H1 (cell line): ENCODE measurements around the gene CCDC91. TPM values are rescaled to one million over a fixed set of nuclear protein-coding genes. Genes with fewer than 3 reads are reported as not detected.

Experiments
- CTCF ChIA-PET: fragments of 300-600 bp; sonication (Branson Sonifier 250); formaldehyde crosslinking; loops from one replicate; lab custom pipeline; 2021; ENCODE audit not compliant: partially characterized antibody; lab: Charles Lee
- POLR2A ChIA-PET: fragments of 300-600 bp; sonication (Branson Sonifier 250); formaldehyde crosslinking; loops from one replicate; lab custom pipeline; 2021; ENCODE audit warnings: inconsistent platforms; ENCODE audit not compliant: partially characterized antibody; lab: Charles Lee
- DNase-seq, 2 experiments: peaks; one replicate each; pipeline versions ENCODE4 v3.0.0 to v3.0.0-alpha.2; 2010 to 2022; ENCODE audit warnings: low spot score in 2 of 2, low read depth in 1 of 2, mixed read lengths in 1 of 2
- FAIRE-seq: peaks from 2 replicates; lab custom pipeline; 2011; peaks lifted over from hg19 to GRCh38; lab: Jason Lieb, UNC
- H2AFZ ChIP-seq: 2 replicates; pipeline ENCODE4 v1.8.1; 2012; ENCODE audit warnings: low read length, inconsistent platforms
- H2AK5ac ChIP-seq: 2 replicates; pipeline ENCODE4 v1.6.1; 2013; ENCODE audit warnings: low read depth, low read length
- H2BK120ac ChIP-seq: replicated peaks from 2 replicates; pipeline ENCODE3; 2013; ENCODE audit warnings: low read depth, low read length, inconsistent platforms
- H2BK12ac ChIP-seq: 2 replicates; pipeline ENCODE4 v1.6.1; 2013; ENCODE audit warnings: low read depth, low read length
- H2BK15ac ChIP-seq: 2 replicates; pipeline ENCODE4 v1.6.1; 2013; ENCODE audit warnings: low read length
- H2BK20ac ChIP-seq: 2 replicates; pipeline ENCODE4 v1.6.1; 2013; ENCODE audit warnings: low read length
- H2BK5ac ChIP-seq: 2 replicates; pipeline ENCODE4 v1.6.1; 2013; ENCODE audit warnings: low read depth, low read length
- H3K14ac ChIP-seq: 2 replicates; pipeline ENCODE4 v1.6.1; 2013; ENCODE audit warnings: inconsistent platforms; ENCODE audit not compliant: insufficient read length
- H3K18ac ChIP-seq: 2 replicates; pipeline ENCODE4 v1.6.1; 2013; ENCODE audit warnings: low read length; ENCODE audit errors: extremely low read depth
- H3K23ac ChIP-seq: 2 replicates; pipeline ENCODE4 v1.6.1; 2013; ENCODE audit warnings: inconsistent platforms; ENCODE audit not compliant: insufficient read length
- H3K23me2 ChIP-seq: 2 replicates; pipeline ENCODE4 v1.6.1; 2013; ENCODE audit warnings: low read depth, low read length
- H3K27ac ChIP-seq: 2 replicates; pipeline ENCODE4 v1.6.1; 2011; ENCODE audit warnings: low read depth, low read length, inconsistent platforms
- H3K27me3 ChIP-seq, 4 experiments: replicated peaks in 1 of 4; 1 replicate in 1 of 4; 2 replicates in 3 of 4; pipeline versions ENCODE4 v1.6.1 to v1.8.1; 2011 to 2013; ENCODE audit warnings: low read length in 3 of 4, mild to moderate bottlenecking in 3 of 4, inconsistent platforms in 2 of 4, mixed read lengths in 2 of 4, moderate library complexity in 1 of 4; ENCODE audit not compliant: control insufficient read depth in 3 of 4, insufficient read depth in 3 of 4; ENCODE audit errors: extremely low read depth in 1 of 4
- H3K36me3 ChIP-seq, 4 experiments: 2 replicates each; pipeline versions ENCODE4 v1.6.1 to v1.8.1; 2011 to 2013; ENCODE audit warnings: mild to moderate bottlenecking in 4 of 4, low read length in 3 of 4, moderate library complexity in 2 of 4, control low read depth in 1 of 4, inconsistent platforms in 1 of 4; ENCODE audit not compliant: insufficient read depth in 4 of 4, control insufficient read depth in 2 of 4
- H3K4ac ChIP-seq: replicated peaks from 2 replicates; pipeline ENCODE3; 2013; ENCODE audit warnings: low read length, low read depth, mixed read lengths, inconsistent platforms; ENCODE audit not compliant: insufficient read length
- H3K4me1 ChIP-seq, 4 experiments: replicated peaks in 1 of 4; 1 replicate in 1 of 4; 2 replicates in 3 of 4; pipeline versions ENCODE4 v1.6.1 to v1.8.1; 2011 to 2013; ENCODE audit warnings: low read length in 3 of 4, inconsistent platforms in 2 of 4, mixed read lengths in 1 of 4; ENCODE audit not compliant: insufficient read depth in 4 of 4, control insufficient read depth in 3 of 4
- H3K4me2 ChIP-seq, 2 experiments: 2 replicates each; pipeline versions ENCODE4 v1.6.1 to v1.8.1; 2011 to 2013; ENCODE audit warnings: low read depth in 2 of 2, low read length in 2 of 2, control low read depth in 1 of 2, inconsistent platforms in 1 of 2, mild to moderate bottlenecking in 1 of 2; ENCODE audit not compliant: insufficient read depth in 1 of 2
- H3K4me3 ChIP-seq, 4 experiments: fragments of 200-600, 300-600 bp in 1 of 4; sonication (generic), shearing (Covaris generic), sonication (Bioruptor Twin) in 1 of 4; 2 replicates each; pipeline versions ENCODE4 v1.5.1 to v1.8.1; 2011 to 2016; ENCODE audit warnings: low read length in 4 of 4, low read depth in 3 of 4, control low read depth in 2 of 4, inconsistent platforms in 2 of 4, mild to moderate bottlenecking in 2 of 4, mixed read lengths in 1 of 4, moderate library complexity in 1 of 4; ENCODE audit not compliant: insufficient read depth in 2 of 4; ENCODE audit errors: extremely low read depth in 1 of 4
- H3K56ac ChIP-seq: replicated peaks from 2 replicates; pipeline ENCODE3; 2013; ENCODE audit warnings: low read depth, mild to moderate bottlenecking, mixed read lengths, low read length, inconsistent platforms; ENCODE audit not compliant: insufficient read length
- H3K79me1 ChIP-seq: 2 replicates; pipeline ENCODE4 v1.6.1; 2013; ENCODE audit warnings: low read depth, low read length, control low read depth
- H3K79me2 ChIP-seq, 2 experiments: 2 replicates each; pipeline versions ENCODE4 v1.6.1 to v1.8.1; 2012 to 2013; ENCODE audit warnings: low read length in 2 of 2, mild to moderate bottlenecking in 2 of 2, inconsistent platforms in 1 of 2; ENCODE audit not compliant: insufficient read depth in 2 of 2, control insufficient read depth in 1 of 2
- H3K9ac ChIP-seq, 4 experiments: replicated peaks in 1 of 4; 1 replicate in 1 of 4; 2 replicates in 3 of 4; pipeline versions ENCODE4 v1.6.1 to v1.8.1; 2011 to 2013; ENCODE audit warnings: low read depth in 3 of 4, low read length in 3 of 4, control low read depth in 2 of 4, mild to moderate bottlenecking in 2 of 4, moderate library complexity in 2 of 4, inconsistent platforms in 1 of 4; ENCODE audit errors: extremely low read depth in 1 of 4
- H3K9me3 ChIP-seq, 2 experiments: 2 replicates each; pipeline versions ENCODE4 v1.6.1 to v1.8.1; 2012 to 2013; ENCODE audit warnings: mild to moderate bottlenecking in 2 of 2, moderate library complexity in 2 of 2, control low read depth in 1 of 2, inconsistent platforms in 1 of 2, low read depth in 1 of 2, low read length in 1 of 2, mixed read lengths in 1 of 2; ENCODE audit not compliant: insufficient read depth in 2 of 2
- H4K20me1 ChIP-seq, 2 experiments: replicated peaks in 1 of 2; 2 replicates each; pipeline versions ENCODE3 to v1.8.1; 2011 to 2013; ENCODE audit warnings: inconsistent platforms in 2 of 2, low read length in 2 of 2, mild to moderate bottlenecking in 1 of 2; ENCODE audit not compliant: insufficient read depth in 2 of 2, control insufficient read depth in 1 of 2
- H4K5ac ChIP-seq: 2 replicates; pipeline ENCODE4 v1.6.1; 2013; ENCODE audit warnings: low read length, low read depth, mixed read lengths, inconsistent platforms; ENCODE audit not compliant: insufficient read length
- H4K8ac ChIP-seq: 2 replicates; pipeline ENCODE4 v1.8.0; 2013; ENCODE audit warnings: mild to moderate bottlenecking, moderate library complexity, low read length, inconsistent platforms; ENCODE audit not compliant: insufficient read depth; ENCODE audit errors: extremely low read depth
- H4K91ac ChIP-seq: replicated peaks from 2 replicates; pipeline ENCODE3; 2013; ENCODE audit warnings: low read length, mixed read lengths, inconsistent platforms; ENCODE audit not compliant: insufficient read length
- RFX5 ChIP-seq: IDR thresholded peaks from 2 replicates; pipeline ENCODE4 v1.6.1; 2011; ENCODE audit warnings: low read depth, low read length, improper control_type of control experiment, borderline replicate concordance
- polyA plus RNA-seq, 7 experiments: library from polyadenylated mRNA; depleted of rRNA in 3 of 7; stranded (reverse) in 5 of 7; unstranded in 2 of 7; fragments of >200 nt in 5 of 7; fragments of 200-250 nt in 2 of 7; gene quantifications; 1 replicate in 5 of 7; 2 replicates in 1 of 7; 4 replicates in 1 of 7; pipeline versions ENCODE4 v1.2.1 to v1.2.3, GENCODE V29; 2011 to 2013; ENCODE audit warnings: missing spikeins in 2 of 7, mixed read lengths in 2 of 7
- total RNA-seq: library from RNA; stranded (reverse); fragmentation: NEBNext Ultra II Directional; extraction: Animal tissue kit (Norgen Biotek cat#: 25700); gene quantifications from 2 replicates; pipeline ENCODE4 v1.2.1, GENCODE V29; 2021

Gene CCDC91
- total and polyA plus RNA-seq, 2 of the 8 experiments (the other 6 are each of a cell fraction or from before 2014, with no cell fraction given): 8.6 to 23.1 TPM

GRCh38 chr12:28240853-28241252 lies 50.6 kb downstream of the CCDC91 start:
- Histone ChIP-seq H3K9ac (no peak overlapping the region), H4K5ac (no peak overlapping the region), H3K23ac (no peak overlapping the region), H3K27me3 (no peaks in the 10 kb centered on the region), H2BK120ac (no peak overlapping the region), H4K20me1 (no peaks in the 10 kb centered on the region), H2BK12ac (no peak overlapping the region), H3K36me3 (no peaks in the 10 kb centered on the region), H4K91ac (no peak overlapping the region), H3K4me3 (no peak overlapping the region), H3K27ac (no peak overlapping the region), H3K79me1 (no peaks in the 10 kb centered on the region; the same call in 1 of the 2 replicates), H2BK5ac (no peak overlapping the region), H2BK15ac (no peak overlapping the region), H3K23me2 (no peaks in the 10 kb centered on the region), H2AK5ac (no peak overlapping the region), H3K4me2 (no peak overlapping the region), H4K8ac (no peak overlapping the region), H3K9me3 (no peaks in the 10 kb centered on the region), H2AFZ (no peak overlapping the region), H3K4me1 (no peaks in the 10 kb centered on the region), H3K56ac (no peak overlapping the region), H3K14ac (no peak overlapping the region), H3K18ac (no peak overlapping the region), H3K79me2 (peaks cover 0 to 19% of the 10 kb centered on the region in 2 experiments; a peak in 1 of 4 replicates), H2BK20ac (no peak overlapping the region), H3K4ac (no peak overlapping the region)
- FAIRE-seq: no peak
- ChIA-PET POLR2A (no interaction called here), CTCF (no interaction called here)
- no peak for DNase-seq
- TF ChIP-seq RFX5: no peak
